CD14-positive monocyte (primary cell): ENCODE results near the gene RNF151. TPM values are rescaled to one million over a fixed set of nuclear protein-coding genes. Genes with fewer than 3 reads are reported as not detected.
"Not testable (repeated sequence)": the region's sequence is repeated elsewhere in the genome, so short reads cannot be mapped to it uniquely, and the experiment has no call there.

Experiments used
- DNase-seq, 3 donors: peaks; one replicate each; pipeline ENCODE4 v3.0.0-alpha.2; 2011 to 2022
- H2AFZ ChIP-seq: 2 replicates; pipeline ENCODE4 v1.6.0; 2012; ENCODE audit warnings: mild to moderate bottlenecking, low read depth, low read length, inconsistent platforms; ENCODE audit not compliant: insufficient read depth, poor library complexity, severe bottlenecking
- H3K27ac ChIP-seq, 2 donors: 1 replicate in 1 of 2; 2 replicates in 1 of 2; pipeline ENCODE4 v1.5.1; 2012 to 2013; ENCODE audit warnings: low read length in 2 of 2, control low read depth in 1 of 2, inconsistent platforms in 1 of 2, low read depth in 1 of 2, mild to moderate bottlenecking in 1 of 2
- H3K27me3 ChIP-seq, 2 donors: one replicate each; pipeline versions ENCODE4 v1.6.0 to v1.6.1; 2011 to 2013; ENCODE audit warnings: low read length in 2 of 2; ENCODE audit not compliant: control insufficient read depth in 2 of 2, insufficient read depth in 2 of 2
- H3K36me3 ChIP-seq, 2 donors: replicated peaks in 1 of 2; 1 replicate in 1 of 2; 2 replicates in 1 of 2; pipeline versions ENCODE4 v1.5.1 to v1.6.1; 2012 to 2013; ENCODE audit warnings: low read length in 2 of 2, control low read depth in 1 of 2, inconsistent platforms in 1 of 2, mild to moderate bottlenecking in 1 of 2; ENCODE audit not compliant: insufficient read depth in 2 of 2, control insufficient read depth in 1 of 2
- H3K4me1 ChIP-seq, 2 donors: 1 replicate in 1 of 2; 2 replicates in 1 of 2; pipeline versions ENCODE4 v1.5.1 to v1.6.1; 2012 to 2013; ENCODE audit warnings: low read length in 2 of 2, control low read depth in 1 of 2, inconsistent platforms in 1 of 2, mild to moderate bottlenecking in 1 of 2, moderate library complexity in 1 of 2; ENCODE audit not compliant: insufficient read depth in 2 of 2, control insufficient read depth in 1 of 2
- H3K4me2 ChIP-seq: replicated peaks from 2 replicates; pipeline ENCODE3; 2012; ENCODE audit warnings: low read length, moderate library complexity, mild to moderate bottlenecking; ENCODE audit not compliant: poor library complexity, severe bottlenecking; ENCODE audit errors: extremely low read depth
- H3K4me3 ChIP-seq, 3 experiments: fragments of 200-600 bp in 1 of 3; sonication (generic) in 1 of 3; replicated peaks in 1 of 3; 1 replicate in 2 of 3; 2 replicates in 1 of 3; pipeline ENCODE4 v1.5.1; 2011 to 2013; ENCODE audit warnings: low read length in 3 of 3, mild to moderate bottlenecking in 3 of 3, control low read depth in 2 of 3, low read depth in 2 of 3, inconsistent platforms in 1 of 3, moderate library complexity in 1 of 3
- H3K79me2 ChIP-seq: 2 replicates; pipeline ENCODE4 v1.6.0; 2012; ENCODE audit warnings: mild to moderate bottlenecking, control low read depth, inconsistent platforms, low read length, moderate library complexity; ENCODE audit not compliant: insufficient read depth
- H3K9ac ChIP-seq: 2 replicates; pipeline ENCODE4 v1.6.0; 2017; ENCODE audit warnings: low read length, mild to moderate bottlenecking; ENCODE audit not compliant: insufficient read depth, poor library complexity, severe bottlenecking
- H3K9me3 ChIP-seq, 2 donors: replicated peaks in 1 of 2; 1 replicate in 1 of 2; 2 replicates in 1 of 2; pipeline versions ENCODE4 v1.5.1 to v1.6.1; 2012 to 2013; ENCODE audit warnings: low read length in 2 of 2, control low read depth in 1 of 2; ENCODE audit not compliant: control insufficient read depth in 1 of 2, insufficient read depth in 1 of 2
- H4K20me1 ChIP-seq: 2 replicates; pipeline ENCODE4 v1.6.0; 2012; ENCODE audit warnings: mild to moderate bottlenecking, low read length, control low read depth, moderate library complexity; ENCODE audit not compliant: insufficient read depth
- H3K27ac Mint-ChIP-seq, 7 donors: one replicate each; pipeline ENCODE4 v1.8.0; 2020; ENCODE audit warnings: mild to moderate bottlenecking in 7 of 7, mixed read lengths in 7 of 7, moderate library complexity in 6 of 7, inconsistent platforms in 2 of 7
- H3K27me3 Mint-ChIP-seq, 3 donors: one replicate each; pipeline ENCODE4 v1.8.0; 2021 to 2022; ENCODE audit warnings: low read depth in 3 of 3, mild to moderate bottlenecking in 3 of 3, mixed read lengths in 3 of 3, moderate library complexity in 3 of 3, inconsistent platforms in 1 of 3
- H3K36me3 Mint-ChIP-seq, 2 donors: one replicate each; pipeline ENCODE4 v1.8.0; 2020; ENCODE audit warnings: mixed read lengths in 2 of 2, inconsistent platforms in 1 of 2, mild to moderate bottlenecking in 1 of 2
- H3K4me1 Mint-ChIP-seq: one replicate; pipeline ENCODE4 v1.8.0; 2020; ENCODE audit warnings: mild to moderate bottlenecking, mixed read lengths
- H3K4me3 Mint-ChIP-seq, 2 donors: one replicate each; pipeline ENCODE4 v1.8.0; 2020; ENCODE audit warnings: mild to moderate bottlenecking in 2 of 2, mixed read lengths in 2 of 2, moderate library complexity in 1 of 2
- H3K9me3 Mint-ChIP-seq, 7 donors: one replicate each; pipeline ENCODE4 v1.8.0; 2020 to 2022; ENCODE audit warnings: mixed read lengths in 7 of 7, mild to moderate bottlenecking in 6 of 7, moderate library complexity in 6 of 7, inconsistent platforms in 2 of 7
- WGBS: methylation state at CpG from one replicate; pipeline ENCODE4 v1.1.5; 2013; ENCODE audit warnings: missing lambda C conversion rate; ENCODE audit not compliant: insufficient coverage; 5-methylcytosine and 5-hydroxymethylcytosine counted together
- intact Hi-C, 2 donors: fragments of 100-400 bp; cut with micrococcal nuclease; formaldehyde crosslinking; loops; one replicate each; pipeline versions ENCODE4 v1.15.0 to v1.15.1; 2023
- polyA plus RNA-seq, 3 donors: library from polyadenylated mRNA; depleted of rRNA in 1 of 3; unstranded in 2 of 3; stranded (reverse) in 1 of 3; fragments of 300-500 nt in 2 of 3; fragments of >200 nt in 1 of 3; fragmentation: Illumina TruSeq in 2 of 3; gene quantifications; 1 replicate in 2 of 3; 2 replicates in 1 of 3; pipeline ENCODE4 v1.2.3, GENCODE V29; 2012 to 2021
- TF ChIP-seq, protein P1 (sequence below): fragments of 200-600 bp; IDR thresholded peaks from one replicate; pipeline ENCODE4 v1.8.0; 2022; ENCODE audit warnings: antibody characterized with exemption, mild to moderate bottlenecking

Gene RNF151
- polyA plus RNA-seq, 3 donors: not detected

DNA sequence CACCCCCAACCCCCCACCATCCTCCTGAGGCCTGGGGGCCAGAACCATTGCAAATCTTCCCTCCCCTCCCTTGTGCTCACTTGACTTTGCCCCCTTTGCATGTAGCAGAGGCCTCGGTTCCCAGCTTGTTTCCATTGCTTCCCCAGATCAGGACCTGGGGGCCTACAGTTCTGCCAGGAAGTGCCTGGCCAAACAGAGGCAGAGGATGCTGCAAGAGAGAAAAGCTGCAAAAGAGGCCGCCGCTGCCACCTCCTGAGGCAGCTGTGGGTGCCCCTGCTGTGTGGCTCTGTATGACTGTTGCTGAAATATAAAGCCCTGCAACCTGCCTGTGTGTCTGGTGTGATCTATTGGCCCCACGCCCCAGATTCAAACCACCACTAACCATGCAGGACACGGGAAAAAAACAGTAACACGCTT lies 5.0 kb upstream of the RNF151 start:
- peaks cover 45% of the 10 kb centered on the region for H3K4me1 Mint-ChIP-seq
- H4K20me1 ChIP-seq: peaks cover 35% of the 10 kb centered on the region
- peaks cover 39 to 53% of the 10 kb centered on the region in 2 donors for H3K4me1 ChIP-seq
- no peak overlapping the region for H3K4me3 Mint-ChIP-seq
- H3K9me3 Mint-ChIP-seq: peaks cover 0 to 8% (median 0%) of the 10 kb centered on the region in 7 donors
- no peak overlapping the region for H3K4me2 ChIP-seq
- intact Hi-C loops: no loop called here
- WGBS: 44% methylated on average over 1 of the region's 6 CpGs
- no peak overlapping the region for H3K9ac ChIP-seq
- no peak overlapping the region for H3K4me3 ChIP-seq
- peaks cover 21% of the 10 kb centered on the region in 2 donors for H3K36me3 ChIP-seq
- H3K27ac ChIP-seq: no peak overlapping the region
- H3K9me3 ChIP-seq: no peaks in the 10 kb centered on the region
- peaks cover 52% of the 10 kb centered on the region for H3K79me2 ChIP-seq
- H2AFZ ChIP-seq: no peak overlapping the region
- H3K27me3 Mint-ChIP-seq: peaks cover 5 to 22% (median 18%) of the 10 kb centered on the region in 3 donors
- TF ChIP-seq, protein P1, sequence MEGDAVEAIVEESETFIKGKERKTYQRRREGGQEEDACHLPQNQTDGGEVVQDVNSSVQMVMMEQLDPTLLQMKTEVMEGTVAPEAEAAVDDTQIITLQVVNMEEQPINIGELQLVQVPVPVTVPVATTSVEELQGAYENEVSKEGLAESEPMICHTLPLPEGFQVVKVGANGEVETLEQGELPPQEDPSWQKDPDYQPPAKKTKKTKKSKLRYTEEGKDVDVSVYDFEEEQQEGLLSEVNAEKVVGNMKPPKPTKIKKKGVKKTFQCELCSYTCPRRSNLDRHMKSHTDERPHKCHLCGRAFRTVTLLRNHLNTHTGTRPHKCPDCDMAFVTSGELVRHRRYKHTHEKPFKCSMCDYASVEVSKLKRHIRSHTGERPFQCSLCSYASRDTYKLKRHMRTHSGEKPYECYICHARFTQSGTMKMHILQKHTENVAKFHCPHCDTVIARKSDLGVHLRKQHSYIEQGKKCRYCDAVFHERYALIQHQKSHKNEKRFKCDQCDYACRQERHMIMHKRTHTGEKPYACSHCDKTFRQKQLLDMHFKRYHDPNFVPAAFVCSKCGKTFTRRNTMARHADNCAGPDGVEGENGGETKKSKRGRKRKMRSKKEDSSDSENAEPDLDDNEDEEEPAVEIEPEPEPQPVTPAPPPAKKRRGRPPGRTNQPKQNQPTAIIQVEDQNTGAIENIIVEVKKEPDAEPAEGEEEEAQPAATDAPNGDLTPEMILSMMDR: no peak
- peaks cover 24 to 30% of the 10 kb centered on the region in 2 donors for H3K36me3 Mint-ChIP-seq
- H3K27ac Mint-ChIP-seq: no peak overlapping the region
- DNase-seq: no peak
- H3K27me3 ChIP-seq: no peaks in the 10 kb centered on the region

DNA sequence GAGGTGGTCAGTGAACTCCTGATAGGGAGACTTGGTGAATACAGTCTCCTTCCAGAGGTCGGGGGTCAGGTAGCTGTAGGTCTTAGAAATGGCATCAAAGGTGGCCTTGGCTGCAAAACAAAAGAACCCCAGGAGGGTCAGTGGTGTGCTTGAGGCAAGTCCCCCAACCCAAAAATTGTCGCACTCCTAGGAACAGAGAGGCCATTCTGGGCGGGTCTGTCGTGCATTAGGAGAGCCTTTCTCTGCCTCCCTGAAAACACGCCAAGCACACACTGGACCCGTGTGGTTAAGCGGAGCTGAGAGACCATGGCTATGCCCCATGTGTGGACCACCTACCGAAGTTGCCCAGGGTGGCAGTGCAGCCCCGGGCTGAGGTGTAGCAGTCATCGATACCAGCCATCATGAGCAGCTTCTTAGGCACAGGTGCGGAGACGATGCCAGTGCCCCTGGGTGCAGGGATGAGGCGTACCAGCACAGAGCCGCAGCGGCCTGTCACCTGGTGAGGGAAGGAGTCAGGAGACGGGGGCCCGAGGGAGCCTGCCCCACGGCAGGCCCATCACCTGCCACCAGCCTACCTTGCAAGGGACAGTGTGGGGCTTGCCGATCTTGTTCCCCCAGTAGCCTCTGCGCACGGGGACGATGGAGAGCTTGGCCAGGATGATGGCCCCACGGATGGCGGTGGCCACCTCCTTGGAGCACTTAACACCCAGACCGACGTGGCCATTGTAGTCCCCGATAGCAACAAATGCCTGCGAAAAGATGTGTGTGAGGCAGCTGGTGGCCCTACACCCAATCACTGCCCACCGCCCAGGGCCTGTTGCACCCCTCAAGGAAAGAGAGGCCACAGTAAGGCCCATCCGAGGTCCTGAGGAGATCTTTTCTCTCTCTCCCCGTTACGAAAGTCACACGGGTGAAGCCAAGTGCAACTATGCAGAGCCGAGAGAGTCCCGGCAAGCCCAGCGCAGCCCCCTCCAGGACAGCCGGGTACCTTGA lies 4.2 kb upstream of the RNF151 start:
- 85% methylated on average over 26 of the region's 37 CpGs for WGBS
- peaks cover 39 to 53% of the 10 kb centered on the region in 2 donors for H3K4me1 ChIP-seq
- H3K9me3 Mint-ChIP-seq, H3K4me2 ChIP-seq, H3K9ac ChIP-seq, DNase-seq, H2AFZ ChIP-seq, H3K4me3 ChIP-seq, H3K27me3 ChIP-seq, H3K27ac ChIP-seq, H3K9me3 ChIP-seq, intact Hi-C loops: not testable (repeated sequence)
- peaks cover 52% of the 10 kb centered on the region for H3K79me2 ChIP-seq
- peaks cover 21% of the 10 kb centered on the region in 2 donors for H3K36me3 ChIP-seq
- Mint-ChIP-seq H3K4me3 (peak overlapping the region in 1 of 2 donors; percentile 66), H3K36me3 (peaks cover 24 to 30% of the 10 kb centered on the region in 2 donors), H3K4me1 (peaks cover 45% of the 10 kb centered on the region), H3K27me3 (peaks cover under 1 to 14% (median 11%) of the 10 kb centered on the region in 3 donors), H3K27ac (peak overlapping the region in 2 of 7 donors; percentile 66 to 71)
- peaks cover 35% of the 10 kb centered on the region for H4K20me1 ChIP-seq
